GM18499 (cell line): ENCODE results near the gene KRT81.

Experiments
- ATAC-seq: cut with Tn5 transposase; IDR thresholded peaks from one replicate; pipeline ENCODE4 v1.9.1; 2021; ENCODE audit warnings: moderate number of reproducible peaks; ENCODE audit not compliant: insufficient read depth, unreplicated experiment

KRT81 gene

DNA sequence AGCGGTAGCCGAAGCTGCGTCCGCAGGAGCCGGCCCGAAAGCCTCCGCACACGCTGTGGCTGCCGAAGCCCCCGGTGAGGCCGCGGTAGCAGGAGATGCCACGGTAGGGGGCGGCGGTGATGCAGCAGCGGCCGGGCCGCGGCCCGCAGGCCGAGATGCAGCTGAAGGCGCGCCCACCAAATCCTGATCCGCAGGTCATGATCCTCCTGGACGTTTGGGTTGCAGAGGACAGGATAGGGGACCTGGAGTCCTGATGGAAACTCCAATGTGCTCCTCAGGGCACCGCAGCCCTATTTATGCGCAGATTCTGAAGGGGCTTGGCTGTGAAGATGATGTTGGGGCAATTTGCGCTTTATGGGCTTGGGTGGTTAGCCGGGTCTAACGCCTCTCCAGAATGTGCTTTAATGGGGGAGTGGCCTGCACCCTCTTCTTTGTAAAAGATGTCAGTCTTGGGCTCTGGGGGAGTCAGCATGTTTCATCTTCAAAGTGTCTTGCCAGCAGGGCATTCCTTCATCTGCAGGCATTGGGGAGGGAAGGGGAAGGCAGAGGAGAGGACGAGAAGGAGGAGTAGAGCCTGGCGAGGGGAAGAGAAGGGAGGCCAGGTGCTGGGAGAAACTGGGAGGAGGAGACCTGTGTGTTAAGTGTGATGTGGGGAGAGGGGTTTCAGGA is at the start of gene KRT81:
Gene KRT81, minus strand, starts transcription at position 268 of the 669 bp plus-strand sequence. Its CDS starts 69 bp downstream, at position 199.
- ATAC-seq = no peak

DNA sequence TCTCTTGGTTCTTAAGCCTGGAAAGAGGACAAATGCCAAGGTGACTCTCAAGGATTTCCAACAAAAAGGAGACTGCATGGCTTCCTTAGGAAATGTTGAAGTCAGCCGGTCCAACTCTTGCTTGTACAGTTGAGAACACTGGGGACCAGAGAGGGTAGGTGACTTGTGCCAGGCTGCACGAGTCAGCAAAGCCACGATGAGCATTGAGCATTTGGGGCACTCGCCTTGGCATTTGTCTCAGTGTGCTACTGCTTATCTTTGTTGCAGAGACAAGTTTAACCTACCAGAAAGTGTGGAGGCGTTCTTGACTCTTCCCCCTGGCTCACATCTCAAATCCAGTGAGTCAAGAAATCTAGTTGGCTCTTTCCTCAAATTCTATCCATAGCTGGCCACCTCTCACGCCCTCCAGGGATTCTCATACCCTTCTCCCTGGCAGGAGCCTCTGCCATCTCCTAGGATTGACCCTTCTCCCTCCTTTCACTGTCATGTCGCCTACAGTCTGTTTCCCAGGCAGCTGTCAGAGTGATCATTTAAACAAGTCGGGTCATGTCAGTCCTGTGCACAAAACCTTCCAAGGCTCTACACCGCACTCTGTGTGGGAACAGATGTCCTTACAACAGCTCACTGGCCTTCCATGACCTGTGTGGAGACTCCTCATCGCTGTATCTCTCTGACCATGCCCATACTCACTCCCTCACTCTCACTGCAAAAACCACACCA is 47.1 kb upstream of the KRT81 start:
- no peak for ATAC-seq

DNA sequence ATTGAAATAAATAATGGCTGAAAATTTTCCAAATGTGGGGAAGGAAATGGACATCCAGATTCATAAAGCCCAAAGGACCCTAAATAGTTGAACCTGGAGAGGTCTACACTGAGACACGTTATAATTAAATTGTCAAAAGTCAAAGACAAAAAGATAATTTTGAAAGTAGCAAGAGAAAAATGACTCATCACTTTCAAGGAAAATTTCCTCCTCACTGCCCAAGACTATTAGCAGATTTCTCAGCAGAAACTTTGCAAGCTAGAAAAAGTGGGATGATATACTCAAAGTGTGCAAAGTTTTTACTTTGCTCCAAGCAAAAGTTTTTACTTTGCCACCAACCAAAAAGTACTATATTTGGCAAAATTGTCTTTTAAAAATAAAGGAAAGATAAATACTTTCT is 45.7 kb upstream of the KRT81 start:
- no peak for ATAC-seq

DNA sequence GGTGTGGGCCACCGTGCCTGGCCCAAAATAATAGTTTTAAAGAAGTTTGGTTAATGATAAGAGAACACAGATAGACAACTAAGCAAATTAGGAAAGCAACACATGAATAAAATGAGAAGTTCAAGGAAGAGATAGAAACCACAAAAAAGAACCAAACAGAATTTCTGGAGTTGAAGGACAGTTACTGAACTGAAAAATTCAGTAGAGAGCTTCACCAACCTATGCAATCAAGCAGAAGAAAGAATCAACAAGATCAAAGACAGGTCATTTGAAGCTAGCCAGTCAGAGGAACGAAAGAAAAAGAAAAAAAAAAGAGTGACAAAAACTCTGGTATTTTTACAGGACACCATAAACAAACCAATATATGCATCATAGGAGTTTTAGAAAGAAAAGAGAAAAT is 45.3 kb upstream of the KRT81 start:
- ATAC-seq = no peak

DNA sequence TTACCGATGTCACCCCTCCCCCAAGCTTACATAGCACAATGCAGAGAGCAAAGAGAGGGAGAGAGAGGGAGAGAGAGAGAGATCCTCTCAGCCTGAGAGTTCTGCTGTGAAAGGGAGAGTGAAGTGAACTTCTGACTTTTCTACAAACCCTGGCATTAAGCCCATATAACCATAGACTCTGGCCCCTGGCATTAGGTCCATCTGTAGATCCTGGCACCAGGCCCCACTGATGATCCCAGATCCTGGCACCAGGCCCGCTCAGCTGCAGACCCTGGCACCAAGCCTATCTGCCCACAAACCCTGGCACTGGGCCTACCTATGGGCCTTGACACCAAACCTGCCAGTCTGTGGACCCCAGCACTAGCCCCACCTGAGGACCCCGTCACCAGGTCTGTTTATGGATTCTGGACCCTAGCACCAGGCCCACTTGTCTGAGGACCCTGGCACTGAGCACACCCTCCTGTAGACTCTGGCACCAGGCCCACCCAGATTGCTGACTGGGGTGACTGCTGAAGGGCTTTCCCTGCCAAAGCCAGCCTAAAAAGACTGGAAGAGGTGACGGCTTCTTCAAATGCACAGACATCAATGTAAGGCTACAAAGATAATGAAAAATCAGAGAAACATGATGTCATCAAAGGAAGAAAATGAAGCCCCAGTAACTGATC is 44.4 kb upstream of the KRT81 start:
- no peak for ATAC-seq

DNA sequence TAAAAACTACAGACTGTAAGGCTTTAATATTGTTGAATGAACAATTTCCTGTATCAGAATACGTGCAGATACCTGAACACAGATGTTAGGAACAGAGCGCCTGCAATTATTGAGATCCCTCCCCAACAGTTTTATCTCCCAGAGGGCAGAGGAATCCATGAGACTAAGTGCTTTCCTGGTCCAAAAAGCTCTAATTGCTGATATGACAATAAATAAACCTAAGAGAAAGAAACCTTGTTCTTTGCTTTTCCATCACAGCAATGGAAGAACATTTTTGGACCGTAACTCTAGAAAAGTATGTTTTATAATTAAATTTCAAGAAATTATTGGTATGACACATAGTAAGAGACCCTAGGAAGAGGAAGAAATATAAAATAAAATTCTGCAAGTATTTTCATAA is 42.9 kb upstream of the KRT81 start:
- no peak for ATAC-seq

DNA sequence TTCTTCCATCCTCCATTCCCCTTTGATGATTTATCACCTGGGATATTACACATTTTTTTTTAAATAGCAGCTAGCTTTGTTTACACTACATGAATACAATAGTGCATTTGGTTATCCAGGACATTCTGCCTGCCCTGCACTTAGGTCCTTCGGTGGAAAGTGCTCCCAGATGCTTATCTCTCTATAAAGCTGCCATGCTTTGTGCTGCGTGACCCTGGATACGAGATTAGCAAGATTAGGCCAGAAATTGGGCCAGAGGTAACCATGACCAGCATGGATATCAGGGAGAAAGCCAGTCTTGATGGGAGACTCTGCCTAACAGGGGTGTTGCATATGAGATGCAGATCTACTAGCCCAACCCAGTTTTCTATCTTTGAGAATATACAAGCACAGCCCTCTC is 42.0 kb upstream of the KRT81 start:
- no peak for ATAC-seq

DNA sequence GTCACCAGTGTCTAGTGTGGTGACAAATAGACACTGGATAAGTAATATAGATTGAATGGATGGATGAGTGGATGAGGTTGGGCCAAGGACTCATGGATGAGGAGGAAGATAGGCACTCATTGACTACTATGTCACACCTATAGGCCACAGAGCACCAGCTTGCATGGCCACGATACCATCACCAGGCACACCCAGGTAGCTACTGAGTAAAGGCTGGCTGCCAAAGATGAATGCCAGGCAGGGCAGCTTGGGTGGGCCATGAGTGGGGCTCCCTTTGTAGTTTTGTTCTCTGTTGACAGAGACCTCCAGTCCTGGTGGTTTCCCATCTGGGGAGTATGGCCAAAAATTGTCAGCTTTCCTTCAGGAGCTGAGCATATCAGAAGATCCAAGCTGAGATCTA is 41.0 kb upstream of the KRT81 start:
- ATAC-seq = no peak

DNA sequence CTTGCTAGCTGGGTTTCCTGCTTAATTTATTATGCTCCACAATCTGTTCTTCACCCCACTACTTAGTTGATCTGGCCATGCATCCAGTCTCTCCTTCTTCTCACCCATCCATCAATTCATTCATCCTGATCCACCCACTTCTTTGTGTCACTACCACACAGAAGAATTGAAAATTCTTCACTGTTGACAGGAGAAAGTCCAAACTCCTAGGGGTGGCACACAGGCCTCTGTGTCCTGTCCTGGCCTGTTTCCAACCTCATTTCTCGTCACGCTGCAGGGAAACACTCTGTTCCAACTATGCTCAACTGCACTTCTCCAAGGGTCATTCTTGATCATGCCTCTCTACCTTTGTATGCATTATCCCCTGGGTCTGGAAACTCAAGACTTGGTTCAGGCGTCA is 40.5 kb upstream of the KRT81 start:
- no peak for ATAC-seq

DNA sequence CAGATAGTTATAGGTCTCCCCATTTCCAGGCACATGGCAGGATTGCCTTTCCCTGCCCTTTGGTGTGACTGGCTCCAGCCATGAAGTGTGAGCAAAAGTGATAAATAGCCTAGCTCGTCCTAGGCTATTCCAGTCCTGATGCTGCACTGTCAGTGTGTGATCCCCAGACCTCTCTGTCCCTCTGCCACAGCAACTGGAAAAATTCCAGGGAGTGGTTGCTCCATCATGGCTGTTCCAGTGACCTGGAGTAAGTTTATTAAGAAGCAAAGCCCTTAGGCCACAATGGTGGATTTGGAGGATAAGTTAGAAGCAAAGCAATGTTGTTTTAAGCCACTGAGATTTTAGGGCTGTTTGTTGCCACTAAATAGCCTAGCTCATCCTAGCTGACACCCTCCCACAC is 39.7 kb upstream of the KRT81 start:
- no peak for ATAC-seq

DNA sequence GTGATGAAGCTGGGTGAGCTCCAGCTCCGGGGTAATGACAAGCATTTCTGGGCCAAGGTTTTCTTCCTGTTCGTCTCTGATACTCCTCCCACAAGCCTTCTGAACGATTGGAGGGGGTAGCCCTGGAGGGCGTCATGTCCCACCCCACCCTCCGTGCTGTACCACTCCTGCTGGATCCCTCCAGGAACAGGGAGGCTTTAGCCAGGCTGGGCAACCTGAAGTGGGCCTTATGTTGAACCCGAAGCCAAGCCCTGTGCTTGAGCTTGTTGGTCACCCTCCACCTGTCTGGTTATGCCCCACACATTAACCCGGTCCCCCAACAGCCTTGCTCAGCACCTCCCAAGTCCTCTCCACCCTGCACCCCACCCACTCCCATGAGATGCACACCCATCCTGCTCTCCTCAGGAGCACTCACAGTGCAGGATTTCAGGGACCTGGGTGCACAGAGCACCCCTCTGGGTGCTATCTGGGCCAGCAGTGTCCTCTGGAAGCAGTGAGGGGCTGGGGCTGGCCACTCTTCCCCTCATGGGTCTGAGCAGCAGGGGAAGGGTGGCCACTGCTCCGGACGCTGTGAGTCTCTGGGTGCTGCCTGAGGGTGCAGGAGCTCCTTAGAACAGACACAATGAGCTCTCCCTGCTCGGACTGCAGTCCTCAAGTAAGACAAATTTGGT is 36.6 kb upstream of the KRT81 start:
- no peak for ATAC-seq

DNA sequence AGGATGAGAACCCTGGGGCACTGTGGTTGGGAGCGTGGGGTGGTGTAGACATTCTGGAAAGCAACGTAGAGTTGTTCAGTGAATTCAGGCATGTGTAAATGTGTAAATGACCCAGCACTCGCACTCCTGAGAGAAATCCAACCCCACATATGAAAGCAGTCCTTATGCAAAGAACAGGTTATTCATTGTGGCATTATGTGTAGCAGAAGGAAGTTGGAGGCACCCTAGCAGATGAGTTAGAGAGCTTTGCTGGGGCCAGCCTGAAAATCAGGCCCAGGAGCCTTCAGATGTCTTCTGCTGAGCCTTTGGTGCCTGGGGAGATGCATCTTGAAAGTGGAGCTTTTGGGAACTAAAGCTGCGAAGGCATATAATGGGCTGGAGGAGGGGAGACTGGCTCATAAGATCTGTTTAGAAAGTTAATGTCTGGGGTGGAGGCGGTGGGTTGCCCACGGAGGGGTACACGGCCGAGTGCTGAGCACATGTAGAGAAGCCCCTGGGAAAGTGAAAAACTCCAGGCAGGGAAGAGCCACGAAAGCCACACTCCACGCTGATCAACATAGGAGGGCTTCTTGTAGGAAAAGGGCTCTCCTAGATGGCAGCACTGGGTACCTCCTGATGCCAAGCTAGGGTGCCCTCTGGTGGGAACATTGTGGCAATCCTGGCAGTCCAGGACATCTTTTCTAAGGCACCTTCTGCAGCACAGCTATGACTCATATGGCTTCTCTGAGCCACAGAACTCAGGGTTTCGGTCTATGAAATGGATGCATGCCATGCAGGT is 35.9 kb upstream of the KRT81 start:
- ATAC-seq = peak; percentile 85

DNA sequence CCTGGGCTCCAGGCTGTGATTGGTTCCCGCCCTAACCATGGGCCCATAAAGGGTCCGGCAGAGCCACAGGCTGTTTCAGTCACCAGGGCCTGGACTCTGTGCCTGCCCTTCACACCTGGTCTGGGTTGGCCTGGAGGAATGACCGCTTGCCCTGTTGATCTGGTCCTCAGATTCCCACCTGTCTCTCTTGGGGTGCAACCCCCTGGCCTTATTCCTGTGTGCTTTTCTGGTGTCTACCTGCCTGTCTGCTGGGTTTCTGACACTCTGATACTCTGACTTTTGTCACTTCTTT is 32.8 kb upstream of the KRT81 start:
- no peak for ATAC-seq

DNA sequence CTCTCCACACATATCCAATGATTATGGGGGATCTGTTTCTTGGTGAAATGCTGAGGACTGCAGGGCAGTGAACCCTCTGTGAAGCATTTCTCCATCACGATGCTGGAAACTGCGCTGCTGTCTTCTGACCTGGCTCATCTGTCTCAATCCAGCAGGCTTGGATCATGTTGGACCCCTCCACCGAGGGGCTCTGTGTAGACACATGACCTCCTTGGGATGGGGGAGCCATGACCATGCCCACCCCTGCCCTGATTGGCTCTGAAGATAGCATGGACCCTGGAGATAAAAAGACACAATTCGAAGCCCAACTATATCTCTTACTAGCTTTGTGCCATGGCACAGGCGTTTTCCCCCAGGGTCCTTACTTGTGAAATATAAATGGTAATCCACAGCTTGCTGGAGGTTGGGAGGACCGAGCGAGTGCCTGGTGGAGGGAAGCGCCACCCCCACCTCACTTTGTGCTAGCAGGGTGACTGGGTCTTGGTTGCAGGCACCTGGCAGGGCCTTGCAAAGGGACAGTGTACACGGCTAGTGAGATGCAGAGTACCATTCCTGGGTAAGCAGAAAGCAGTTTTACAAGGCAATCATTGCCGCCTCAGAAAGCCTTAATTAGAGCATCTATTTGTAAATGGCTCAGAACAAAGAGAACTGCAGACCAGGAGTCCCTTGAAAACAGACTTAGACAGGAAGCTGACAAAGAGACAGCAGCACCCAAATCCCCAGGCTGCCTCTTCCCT is 32.2 kb upstream of the KRT81 start:
- no peak for ATAC-seq

DNA sequence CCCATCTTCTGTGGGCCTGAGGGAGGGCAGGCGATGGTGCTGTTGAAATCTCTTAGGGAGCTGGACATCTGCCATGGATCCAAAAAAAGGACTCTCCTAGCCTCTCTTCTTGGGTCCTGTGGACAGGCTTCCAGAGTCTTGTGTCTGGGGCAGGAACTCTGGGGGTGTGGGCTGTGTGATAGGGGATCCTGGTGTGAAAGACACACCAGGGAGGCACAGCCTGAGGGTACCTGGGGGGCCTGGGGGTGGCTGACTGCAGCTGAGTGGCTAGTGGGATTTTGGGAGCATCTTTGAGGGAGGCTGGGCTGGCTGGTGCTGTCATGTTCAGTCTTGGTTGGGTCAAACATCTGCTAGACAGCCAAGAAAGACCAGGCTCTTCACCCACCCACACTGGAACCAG is 31.7 kb upstream of the KRT81 start:
- no peak for ATAC-seq

DNA sequence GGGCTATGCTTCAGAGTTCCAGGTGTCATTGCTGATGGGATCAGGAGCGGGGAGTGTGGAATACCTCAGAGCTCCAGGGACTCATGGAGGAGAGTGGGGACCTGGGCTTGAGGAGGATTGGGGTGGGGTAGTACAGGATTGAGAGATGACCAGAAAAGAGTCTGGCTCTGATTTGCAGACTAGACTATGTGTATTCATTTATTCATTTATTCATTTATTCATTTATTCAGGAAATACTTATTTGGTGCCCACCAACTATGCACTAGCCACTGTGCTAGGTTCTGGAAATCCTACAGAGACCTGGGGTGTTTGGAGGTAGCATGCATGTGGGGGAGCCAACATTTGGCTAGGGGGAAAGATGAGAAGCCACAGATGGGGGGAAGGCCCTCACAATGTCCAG is 30.7 kb upstream of the KRT81 start:
- ATAC-seq = no peak

DNA sequence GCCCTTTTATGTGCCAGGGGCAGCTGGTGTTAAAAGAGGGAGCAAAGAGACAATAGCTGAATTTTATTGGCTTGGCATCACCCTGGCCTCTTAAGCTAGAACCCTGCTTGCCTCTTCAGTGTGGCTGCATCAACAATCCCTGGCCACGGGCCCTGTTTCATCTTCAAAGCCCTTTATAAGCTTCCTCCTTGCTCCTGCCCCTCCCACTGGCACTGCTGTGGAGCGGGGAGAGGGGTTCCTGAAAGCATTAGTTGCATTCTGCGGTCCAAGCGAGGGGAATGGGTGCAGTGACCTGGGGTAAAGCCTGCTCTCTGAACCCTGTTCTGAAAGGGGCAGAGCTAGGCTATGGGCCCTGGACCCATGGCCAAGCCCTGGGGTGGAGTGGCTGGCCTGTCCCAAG is 30.1 kb upstream of the KRT81 start:
- no peak for ATAC-seq

DNA sequence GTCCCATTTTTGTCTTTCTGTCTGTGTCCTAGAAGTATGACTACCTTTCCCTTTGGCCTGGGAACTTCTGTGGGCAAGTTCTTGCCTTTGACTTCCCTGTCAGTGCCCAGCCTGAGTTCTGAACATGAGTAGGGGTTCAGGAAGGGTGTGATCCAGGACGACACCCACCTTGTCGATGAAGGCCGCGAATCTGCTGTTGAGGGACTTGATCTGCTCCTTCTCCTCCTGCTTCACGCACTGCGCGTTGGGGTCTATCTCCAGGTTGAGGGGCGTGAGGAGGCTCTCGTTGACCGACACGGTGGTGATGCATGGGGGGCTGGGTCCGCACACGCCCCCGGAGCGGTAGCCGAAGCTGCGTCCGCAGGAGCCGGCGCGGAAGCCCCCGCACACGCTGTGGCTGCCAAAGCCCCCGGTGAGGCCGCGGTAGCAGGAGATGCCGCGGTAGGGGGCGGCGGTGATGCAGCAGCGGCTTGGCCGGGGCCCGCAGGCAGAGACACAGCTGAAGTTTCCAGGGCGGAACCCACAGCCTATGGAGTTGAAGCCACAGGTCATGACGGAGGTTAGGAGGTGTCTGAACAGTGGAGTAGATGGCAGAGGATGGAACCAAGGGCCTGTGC is 29.6 kb upstream of the KRT81 start, which contains the start of gene KRT83:
Gene KRT83, minus strand, starts transcription at position 615 of the 617 bp plus-strand sequence. Its CDS starts 63 bp downstream, at position 552.
- ATAC-seq = no peak

DNA sequence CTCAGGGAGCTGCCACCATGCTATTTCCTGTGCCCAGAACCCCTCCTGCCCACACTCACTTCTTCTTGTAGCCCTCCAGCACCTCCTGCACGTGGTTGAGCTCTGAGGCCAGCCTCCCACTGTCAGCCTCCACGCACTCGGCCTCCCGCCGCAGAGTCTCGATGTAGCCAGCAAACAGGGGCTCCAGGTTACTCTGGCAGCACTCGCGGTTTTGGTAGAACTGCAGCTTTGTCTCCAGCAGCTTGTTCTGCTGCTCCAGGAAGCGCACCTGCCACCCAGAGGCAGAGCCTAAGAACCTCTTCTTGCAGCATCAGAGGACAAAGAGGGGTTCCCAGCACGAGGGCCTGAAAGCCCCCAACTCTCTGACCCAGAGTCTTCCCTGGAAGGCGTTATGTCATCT is 27.8 kb upstream of the KRT81 start:
- ATAC-seq = no peak
